GM21390 (cell line): ENCODE measurements around the gene PPP1R9B.

Experiments
- ATAC-seq: cut with Tn5 transposase; IDR thresholded peaks from one replicate; pipeline ENCODE4 v1.9.1; 2021; ENCODE audit not compliant: unreplicated experiment

The PPP1R9B gene

DNA sequence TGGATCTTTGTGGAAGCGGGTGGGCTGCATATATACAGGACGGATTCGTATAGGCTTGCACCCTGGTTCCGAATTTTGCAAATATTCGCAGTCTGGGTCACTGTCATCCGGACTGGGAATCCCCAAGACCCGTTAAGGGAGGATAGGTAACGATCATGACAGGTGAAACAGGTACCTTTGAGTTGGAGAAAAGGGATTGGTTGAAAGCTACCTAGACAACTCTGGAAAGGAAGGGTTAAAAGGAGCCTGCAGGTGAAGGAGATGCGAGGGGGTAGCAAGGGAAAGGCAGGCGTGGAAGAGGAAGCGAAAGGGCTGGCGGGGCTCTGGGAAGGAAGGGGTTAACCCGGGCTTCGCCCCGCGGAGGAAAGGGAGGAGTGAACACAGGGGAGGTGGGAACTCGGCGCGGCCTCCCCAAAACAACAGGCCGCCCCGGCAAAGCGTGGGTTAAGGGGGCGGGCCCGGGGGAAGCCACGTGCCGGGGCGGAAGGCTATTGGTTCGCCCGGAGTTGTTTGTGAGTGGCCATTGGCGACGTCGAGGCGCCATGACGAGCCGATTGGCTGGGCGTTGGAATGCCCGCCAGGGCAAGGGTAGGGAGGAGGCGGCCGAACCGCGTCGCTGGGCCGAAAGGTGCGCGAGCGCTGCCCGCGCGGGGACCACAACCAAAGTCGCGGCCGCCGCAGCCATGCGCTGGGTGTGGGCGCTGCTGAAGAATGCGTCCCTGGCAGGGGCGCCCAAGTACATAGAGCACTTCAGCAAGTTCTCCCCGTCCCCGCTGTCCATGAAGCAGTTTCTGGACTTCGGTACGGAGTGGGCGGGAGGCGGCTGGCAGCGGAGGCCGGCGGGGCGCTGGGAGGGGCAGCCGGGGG is 55.5 kb downstream of the PPP1R9B start, which contains the start of gene PDK2:
TSS of gene PDK2 (plus strand) at position 599 of the 867 bp plus-strand sequence. CDS start at position 684, 85 bp downstream.
- peak; percentile 84 for ATAC-seq

DNA sequence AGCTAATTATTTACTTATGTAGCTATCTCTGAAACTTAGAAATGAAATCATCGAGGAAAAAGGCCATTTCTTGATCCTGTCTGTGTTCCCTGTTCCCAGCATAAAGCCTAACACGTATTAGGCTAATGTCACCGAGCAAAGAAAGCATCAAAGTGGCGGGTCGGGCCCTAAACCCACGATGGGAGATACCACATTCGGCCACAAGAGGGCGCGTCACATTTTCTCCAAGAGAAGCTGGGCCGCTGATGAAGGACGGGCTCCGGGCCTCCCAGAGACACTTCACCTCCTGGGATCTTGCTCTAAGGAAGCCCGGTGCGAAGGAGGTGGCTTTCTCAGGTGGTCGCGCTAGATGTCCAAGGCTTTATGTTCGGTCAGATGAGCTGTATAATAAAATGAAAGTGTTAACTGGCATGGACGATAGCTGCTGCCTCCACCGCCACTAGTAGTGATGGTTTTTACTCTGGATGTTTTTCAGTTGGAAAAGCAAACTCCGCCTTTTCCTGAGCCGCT is 56.2 kb downstream of the PPP1R9B start:
- ATAC-seq: no peak

DNA sequence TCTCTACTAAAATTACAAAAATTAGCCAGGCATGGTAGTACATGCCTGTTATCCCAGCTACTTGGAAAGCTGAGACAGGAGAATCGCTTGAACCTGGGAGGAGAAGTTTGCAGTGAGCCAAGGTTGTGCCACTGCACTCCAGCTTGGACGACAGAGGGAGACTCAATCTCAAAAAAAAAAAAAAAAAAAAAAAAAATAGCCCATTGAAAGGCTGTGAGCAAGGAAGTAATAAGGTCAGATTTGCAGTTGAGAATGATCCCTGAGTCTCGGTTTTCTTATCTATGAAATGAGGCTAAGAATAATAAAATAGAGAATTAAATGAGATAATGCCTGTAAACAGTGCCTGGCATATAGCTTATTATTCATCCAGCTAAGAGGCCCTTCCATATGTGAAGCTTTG is 56.7 kb downstream of the PPP1R9B start:
- ATAC-seq: no peak

DNA sequence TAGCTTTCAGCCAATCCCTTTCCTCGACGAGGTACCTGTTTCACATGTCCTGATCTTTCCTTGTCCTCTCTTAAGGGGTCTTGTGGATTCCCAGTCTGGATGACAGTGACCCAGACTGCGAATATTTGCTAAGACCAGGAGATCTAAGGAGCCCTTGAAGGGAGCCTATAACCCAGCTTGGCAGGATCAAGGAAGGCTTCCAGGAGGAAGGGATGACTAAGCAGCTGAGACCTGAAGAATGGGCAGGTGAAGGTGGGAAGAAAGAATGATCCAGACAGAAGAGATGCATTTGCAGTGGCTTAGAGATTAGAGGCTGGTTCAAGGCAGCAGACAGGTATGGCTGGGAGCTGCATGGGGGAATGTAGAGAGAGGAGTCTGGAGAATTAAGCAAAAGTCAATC is 57.2 kb downstream of the PPP1R9B start:
- ATAC-seq: no peak

DNA sequence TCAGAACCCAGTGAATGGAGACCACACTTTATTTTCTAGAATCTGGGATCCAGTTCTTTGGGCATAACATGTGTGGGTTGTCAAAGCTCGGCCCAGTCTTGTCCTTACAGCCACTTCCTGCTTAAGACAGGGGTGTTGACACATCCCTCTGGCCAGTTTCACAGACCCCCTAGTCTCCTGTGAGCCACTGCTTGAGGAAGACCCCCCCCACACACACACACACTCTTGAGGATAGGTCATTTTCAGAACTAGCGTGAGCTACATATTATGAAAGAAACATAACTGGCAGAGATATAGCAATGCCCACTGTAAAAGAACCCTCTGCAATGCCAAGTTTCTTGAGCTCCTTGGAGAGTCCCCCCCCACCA is 58.6 kb downstream of the PPP1R9B start:
- no peak for ATAC-seq

DNA sequence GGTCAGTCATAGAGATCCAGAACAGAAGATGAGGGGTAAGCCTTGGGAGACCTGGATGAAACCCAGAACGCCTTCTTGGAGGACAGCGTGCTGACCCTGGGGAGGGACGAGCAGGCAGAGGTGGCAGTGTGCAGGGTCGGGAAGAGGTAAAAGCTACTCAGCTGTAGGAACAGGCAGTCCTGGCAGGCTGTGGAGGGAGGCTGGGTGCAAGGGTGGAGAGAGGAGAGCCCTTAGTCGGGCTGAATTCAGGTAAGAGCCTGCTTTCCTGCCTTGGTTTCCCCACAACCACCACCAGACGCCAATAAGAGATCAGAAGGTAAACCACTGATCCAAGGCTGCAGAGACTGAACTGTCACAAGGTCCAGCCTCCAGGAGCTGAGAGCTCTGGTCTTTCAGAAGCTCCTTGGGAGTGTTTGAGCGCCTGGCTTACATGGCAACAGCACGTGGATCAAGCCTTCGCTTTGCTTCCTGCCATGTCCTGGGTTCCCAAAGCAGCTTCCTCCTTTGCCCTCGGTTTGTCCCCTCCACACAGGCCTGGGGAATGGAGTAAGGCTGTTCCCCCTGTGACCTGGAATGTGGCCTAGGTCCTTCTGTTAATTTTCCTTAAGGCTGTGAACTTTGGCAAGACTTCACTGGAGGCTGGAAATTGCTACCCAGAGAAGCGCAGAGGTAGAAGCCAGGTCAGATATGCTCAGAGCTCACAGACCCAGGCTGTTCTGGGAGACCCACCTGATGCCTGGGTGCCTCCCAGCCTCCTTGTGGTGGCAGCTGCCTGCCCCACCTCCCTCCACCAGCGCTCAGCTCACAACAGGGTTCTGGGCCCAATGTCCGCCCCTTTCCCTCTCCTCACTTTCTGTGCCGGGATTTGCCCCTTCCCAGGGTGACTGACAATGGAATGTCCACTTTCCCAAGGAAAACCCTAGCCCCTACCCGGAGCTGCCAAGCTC is 59.2 kb downstream of the PPP1R9B start:
- no peak for ATAC-seq

DNA sequence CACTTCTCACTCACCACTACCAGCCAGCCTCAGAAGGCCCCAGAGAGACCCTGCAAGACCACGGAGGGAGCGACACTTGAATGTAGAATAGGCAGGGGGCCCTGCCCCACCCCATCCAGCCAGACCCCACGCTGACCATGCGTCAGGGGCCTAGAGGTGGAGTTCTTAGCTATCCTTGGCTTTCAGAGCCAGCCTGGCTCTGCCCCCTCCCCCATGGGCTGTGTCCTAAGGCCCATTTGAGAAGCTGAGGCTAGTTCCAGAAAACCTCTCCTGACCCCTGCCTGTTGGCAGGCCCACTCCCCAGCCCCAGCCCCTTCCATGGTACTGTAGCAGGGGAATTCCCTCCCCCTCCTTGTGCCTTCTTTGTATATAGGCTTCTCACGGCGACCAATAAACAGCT is 60.4 kb downstream of the PPP1R9B start:
- ATAC-seq: no peak

DNA sequence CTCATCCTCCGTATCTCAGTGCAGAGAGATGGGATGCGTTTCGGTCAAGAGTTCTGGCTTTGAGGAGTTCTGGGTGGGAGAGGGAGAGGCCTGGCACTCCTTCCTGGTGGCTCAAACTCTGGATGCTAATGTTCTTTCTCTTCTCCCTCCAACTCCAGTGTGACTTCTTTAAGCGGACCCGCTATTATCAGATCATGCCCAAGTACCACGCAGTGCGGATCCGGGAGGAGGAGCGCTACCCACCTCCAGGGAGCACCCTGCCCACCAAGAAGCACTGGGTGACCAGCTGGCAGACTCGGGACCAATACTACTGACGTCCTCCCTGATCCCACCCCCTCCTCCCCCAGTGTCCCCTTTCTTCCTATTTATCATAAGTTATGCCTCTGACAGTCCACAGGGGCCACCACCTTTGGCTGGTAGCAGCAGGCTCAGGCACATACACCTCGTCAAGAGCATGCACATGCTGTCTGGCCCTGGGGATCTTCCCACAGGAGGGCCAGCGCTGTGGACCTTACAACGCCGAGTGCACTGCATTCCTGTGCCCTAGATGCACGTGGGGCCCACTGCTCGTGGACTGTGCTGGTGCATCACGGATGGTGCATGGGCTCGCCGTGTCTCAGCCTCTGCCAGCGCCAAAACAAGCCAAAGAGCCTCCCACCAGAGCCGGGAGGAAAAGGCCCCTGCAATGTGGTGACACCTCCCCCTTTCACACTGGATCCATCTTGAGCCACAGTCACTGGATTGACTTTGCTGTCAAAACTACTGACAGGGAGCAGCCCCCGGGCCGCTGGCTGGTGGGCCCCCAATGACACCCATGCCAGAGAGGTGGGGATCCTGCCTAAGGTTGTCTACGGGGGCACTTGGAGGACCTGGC is 61.3 kb downstream of the PPP1R9B start:
- no peak for ATAC-seq

DNA sequence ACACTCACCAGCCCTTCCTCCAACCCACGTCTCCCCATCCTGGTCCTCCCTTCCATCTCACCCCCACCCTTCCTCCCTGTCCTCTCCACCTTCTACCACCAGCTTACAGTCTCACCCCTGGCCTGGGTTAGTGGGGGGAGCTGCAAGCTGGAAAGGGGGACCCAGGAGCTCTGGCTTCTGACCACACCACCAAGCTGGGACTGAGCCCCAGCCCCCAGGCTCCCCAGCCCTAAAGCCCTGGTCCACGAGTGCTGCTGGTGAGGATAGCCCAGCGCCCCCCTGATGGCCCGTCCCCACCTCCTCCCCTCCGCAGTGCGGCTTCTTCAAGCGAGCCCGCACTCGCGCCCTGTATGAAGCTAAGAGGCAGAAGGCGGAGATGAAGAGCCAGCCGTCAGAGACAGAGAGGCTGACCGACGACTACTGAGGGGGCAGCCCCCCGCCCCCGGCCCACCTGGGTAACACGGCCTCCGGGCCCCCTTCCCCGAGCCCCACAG is 62.5 kb downstream of the PPP1R9B start:
- ATAC-seq: no peak

DNA sequence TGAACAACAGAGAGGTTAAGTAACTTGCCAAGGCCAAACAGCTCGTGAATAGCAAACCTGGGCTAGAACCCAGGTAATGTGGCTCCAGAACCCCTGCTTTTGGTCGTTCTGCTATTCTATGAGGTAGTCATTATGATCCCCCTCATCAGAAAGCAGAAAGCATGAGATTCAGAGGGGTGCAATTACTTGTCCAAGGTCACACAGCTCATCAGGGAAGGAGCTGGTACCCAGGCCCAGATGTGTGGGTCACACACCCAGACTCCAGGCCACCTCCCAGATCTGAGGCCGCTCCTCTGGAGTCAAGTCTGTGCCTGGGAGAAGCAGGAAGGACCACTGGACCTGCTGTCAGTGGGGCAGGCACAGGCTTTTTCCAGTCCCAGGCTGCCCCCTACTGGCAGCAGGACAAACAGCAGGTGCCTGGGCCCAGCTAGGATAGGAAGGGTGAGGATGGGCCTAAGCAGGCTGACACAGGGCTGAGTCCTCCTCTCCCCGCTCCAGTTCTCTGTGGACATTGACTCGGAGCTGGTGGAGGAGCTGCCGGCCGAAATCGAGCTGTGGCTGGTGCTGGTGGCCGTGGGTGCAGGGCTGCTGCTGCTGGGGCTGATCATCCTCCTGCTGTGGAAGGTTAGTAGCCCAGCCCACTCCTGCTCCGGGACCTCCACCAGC is 63.1 kb downstream of the PPP1R9B start:
- no peak for ATAC-seq
